HG03064 (cell line): ENCODE data around the gene SERP1.

Experiments used
- ATAC-seq: cut with Tn5 transposase; IDR thresholded peaks from one replicate; pipeline ENCODE4 v1.9.1; 2021; ENCODE audit warnings: low read depth; ENCODE audit not compliant: unreplicated experiment

The SERP1 gene

GRCh38 chr3:150546226-150547044 lies at the start of gene SERP1, which contains the start of gene EIF2A:
SERP1 (minus strand) TSS chr3:150546496; CDS start chr3:150546135, 361 bp downstream.
EIF2A (plus strand) TSS chr3:150546787; CDS start chr3:150546803, 16 bp downstream.
- ATAC-seq: peak; percentile 91

GRCh38 chr3:150594150-150594549 lies 47.9 kb upstream of the SERP1 start:
- no peak for ATAC-seq

- no peak for ATAC-seq
Measured at GRCh38 chr3:150589759-150590158, 43.5 kb upstream of the SERP1 start.

- ATAC-seq: no peak
Measured at GRCh38 chr3:150588027-150588830, 41.9 kb upstream of the SERP1 start.

- ATAC-seq: peak; percentile 70
Measured at GRCh38 chr3:150583028-150583427, 36.7 kb upstream of the SERP1 start.

- peak; percentile 76 for ATAC-seq
Measured at GRCh38 chr3:150582620-150583019, 36.3 kb upstream of the SERP1 start.

- ATAC-seq: no peak
Measured at GRCh38 chr3:150581174-150581573, 34.9 kb upstream of the SERP1 start.

- no peak for ATAC-seq
Measured at GRCh38 chr3:150577855-150578254, 31.6 kb upstream of the SERP1 start.

- no peak for ATAC-seq
Measured at GRCh38 chr3:150567328-150567727, 21.0 kb upstream of the SERP1 start.

GRCh38 chr3:150564243-150564642 lies 17.9 kb upstream of the SERP1 start:
- ATAC-seq: no peak

GRCh38 chr3:150557725-150558124 lies 11.4 kb upstream of the SERP1 start:
- ATAC-seq: no peak

- ATAC-seq: no peak
Measured at GRCh38 chr3:150556792-150557191, 10.5 kb upstream of the SERP1 start.

GRCh38 chr3:150555859-150556436 lies 9.7 kb upstream of the SERP1 start:
- no peak for ATAC-seq

GRCh38 chr3:150547045-150547741 lies 897 bp upstream of the SERP1 start:
- ATAC-seq: no peak

GRCh38 chr3:150545419-150546225 lies 674 bp downstream of the SERP1 start:
- peak; percentile 14 for ATAC-seq

GRCh38 chr3:150544726-150545125 lies 1.6 kb downstream of the SERP1 start:
- no peak for ATAC-seq

GRCh38 chr3:150544041-150544440 lies 2.3 kb downstream of the SERP1 start:
- ATAC-seq: no peak

- no peak for ATAC-seq
Measured at GRCh38 chr3:150543531-150543930, 2.8 kb downstream of the SERP1 start.

- ATAC-seq: no peak
Measured at GRCh38 chr3:150543128-150543527, 3.2 kb downstream of the SERP1 start.

- no peak for ATAC-seq
Measured at GRCh38 chr3:150540991-150541390, 5.3 kb downstream of the SERP1 start.
